Stimulated activated naive CD4-positive, alpha-beta T cell (primary cell): ENCODE results near the gene ZGPAT.

ENCODE experiments used
- DNase-seq, 6 experiments: peaks; one replicate each; lab custom pipeline; 2025; lab: John Stamatoyannopoulos, UW

ZGPAT gene

GRCh38 chr20:63782521-63782971 is 74.7 kb downstream of the ZGPAT start:
- peak in 1 of 6 experiments; percentile 10 for DNase-seq

GRCh38 chr20:63783970-63784369 is 76.1 kb downstream of the ZGPAT start:
- DNase-seq = no peak

- no peak for DNase-seq
These were observed 77.9 kb downstream of the ZGPAT start for GRCh38 chr20:63785691-63786131.
